ENCODE results near the gene BTLA. TPM values are rescaled to one million over a fixed set of nuclear protein-coding genes. Genes with fewer than 3 reads are reported as not detected.

BTLA gene
- total RNA-seq, 2 donors from 2014 or later: not detected

DNA sequence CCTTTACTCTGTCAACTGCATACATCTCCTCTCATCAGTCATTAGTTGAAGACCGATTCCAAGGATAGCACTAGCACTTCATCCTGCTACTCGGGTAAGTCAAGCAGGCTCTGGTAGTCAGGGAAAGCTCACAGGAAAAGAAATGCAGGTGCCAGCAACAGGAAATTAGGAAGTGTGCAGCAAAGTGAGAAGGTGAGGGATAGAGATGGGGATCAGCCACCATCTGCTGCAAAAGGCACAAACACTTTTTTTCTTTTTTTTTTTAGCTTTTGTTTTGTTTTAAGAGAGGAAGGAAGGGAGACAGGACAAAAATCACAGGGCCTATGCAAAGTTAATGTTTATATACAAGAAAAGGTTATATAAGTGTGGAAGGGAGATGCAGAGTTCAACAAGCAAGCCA, 9.0 kb upstream of the BTLA start:
- DNase-seq: no peak
- Mint-ChIP-seq H3K4me1 (no peaks in the 10 kb centered on the region), H3K9me3 (peaks cover 40% of the 10 kb centered on the region), H3K4me3 (no peak overlapping the region), H3K27me3 (ENCODE audit: insufficient read depth) (no peaks in the 10 kb centered on the region), H3K27ac (no peak overlapping the region), H3K36me3 (ENCODE audit: low read depth) (peaks cover 36% of the 10 kb centered on the region)
- Histone ChIP-seq H3K27me3 (ENCODE audit: control insufficient read depth, insufficient read depth, low read length, poor library complexity, severe bottlenecking) (no peaks in the 10 kb centered on the region), H3K4me1 (ENCODE audit: control insufficient read depth, insufficient read depth, low read length) (no peaks in the 10 kb centered on the region), H3K9ac (ENCODE audit: extremely low read depth, low read length, poor library complexity, severe bottlenecking) (no peak overlapping the region), H3K27ac (ENCODE audit: low read depth, low read length) (no peak overlapping the region), H3K9me3 (ENCODE audit: control insufficient read depth, low read length) (peaks cover 41% of the 10 kb centered on the region), H3K4me3 (ENCODE audit: low read length) (peak overlapping the region; percentile 26), H3K36me3 (ENCODE audit: control insufficient read depth, insufficient read depth, low read length) (no peaks in the 10 kb centered on the region)
- TF ChIP-seq, protein P1, sequence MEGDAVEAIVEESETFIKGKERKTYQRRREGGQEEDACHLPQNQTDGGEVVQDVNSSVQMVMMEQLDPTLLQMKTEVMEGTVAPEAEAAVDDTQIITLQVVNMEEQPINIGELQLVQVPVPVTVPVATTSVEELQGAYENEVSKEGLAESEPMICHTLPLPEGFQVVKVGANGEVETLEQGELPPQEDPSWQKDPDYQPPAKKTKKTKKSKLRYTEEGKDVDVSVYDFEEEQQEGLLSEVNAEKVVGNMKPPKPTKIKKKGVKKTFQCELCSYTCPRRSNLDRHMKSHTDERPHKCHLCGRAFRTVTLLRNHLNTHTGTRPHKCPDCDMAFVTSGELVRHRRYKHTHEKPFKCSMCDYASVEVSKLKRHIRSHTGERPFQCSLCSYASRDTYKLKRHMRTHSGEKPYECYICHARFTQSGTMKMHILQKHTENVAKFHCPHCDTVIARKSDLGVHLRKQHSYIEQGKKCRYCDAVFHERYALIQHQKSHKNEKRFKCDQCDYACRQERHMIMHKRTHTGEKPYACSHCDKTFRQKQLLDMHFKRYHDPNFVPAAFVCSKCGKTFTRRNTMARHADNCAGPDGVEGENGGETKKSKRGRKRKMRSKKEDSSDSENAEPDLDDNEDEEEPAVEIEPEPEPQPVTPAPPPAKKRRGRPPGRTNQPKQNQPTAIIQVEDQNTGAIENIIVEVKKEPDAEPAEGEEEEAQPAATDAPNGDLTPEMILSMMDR (conservative IDR thresholded peaks at IDR 0.05): no peak
- 86 to 89% methylated on average over 2 of the region's 2 CpGs for WGBS, 2 experiments (ENCODE audit: insufficient coverage in 1 of 2, insufficient read length in 1 of 2)

DNA sequence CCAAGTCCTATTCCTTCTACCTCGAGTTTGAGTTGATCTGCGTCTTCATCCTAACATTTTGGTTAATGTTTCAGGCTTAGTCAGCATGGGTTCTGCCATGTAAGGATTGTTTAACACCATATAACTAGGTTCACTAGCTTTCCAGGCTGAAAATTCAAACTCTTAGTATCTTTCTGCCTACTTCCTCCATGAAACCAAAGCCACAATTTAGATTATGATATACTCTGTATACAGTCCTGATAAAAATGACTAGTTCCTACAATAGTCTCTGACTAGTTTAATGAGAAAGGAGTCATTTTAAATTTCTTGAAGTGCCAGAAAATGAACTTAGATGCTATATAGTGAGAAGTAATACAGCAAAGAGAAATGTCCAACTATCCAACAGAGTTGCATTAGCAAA, 6.6 kb upstream of the BTLA start:
- H3K4me1 Mint-ChIP-seq: no peaks in the 10 kb centered on the region
- peaks cover 27% of the 10 kb centered on the region for H3K36me3 Mint-ChIP-seq (ENCODE audit: low read depth)
- no peaks in the 10 kb centered on the region for H3K27me3 Mint-ChIP-seq (ENCODE audit: insufficient read depth)
- Histone ChIP-seq H3K4me1 (ENCODE audit: control insufficient read depth, insufficient read depth, low read length) (no peaks in the 10 kb centered on the region), H3K27ac (ENCODE audit: low read depth, low read length) (no peak overlapping the region), H3K9me3 (ENCODE audit: control insufficient read depth, low read length) (peaks cover 27% of the 10 kb centered on the region), H3K27me3 (ENCODE audit: control insufficient read depth, insufficient read depth, low read length, poor library complexity, severe bottlenecking) (no peaks in the 10 kb centered on the region), H3K36me3 (ENCODE audit: control insufficient read depth, insufficient read depth, low read length) (no peaks in the 10 kb centered on the region), H3K9ac (ENCODE audit: extremely low read depth, low read length, poor library complexity, severe bottlenecking) (no peak overlapping the region), H3K4me3 (ENCODE audit: low read length) (no peak overlapping the region)
- TF ChIP-seq, protein P1 (conservative IDR thresholded peaks at IDR 0.05): no peak
- H3K9me3 Mint-ChIP-seq: peaks cover 24% of the 10 kb centered on the region
- WGBS, 2 experiments (ENCODE audit: insufficient coverage in 1 of 2, insufficient read length in 1 of 2): 40 to 43% methylated on average over 2 of the region's 2 CpGs
- no peak overlapping the region for H3K4me3 Mint-ChIP-seq
- no peak overlapping the region for H3K27ac Mint-ChIP-seq
- DNase-seq: no peak

DNA sequence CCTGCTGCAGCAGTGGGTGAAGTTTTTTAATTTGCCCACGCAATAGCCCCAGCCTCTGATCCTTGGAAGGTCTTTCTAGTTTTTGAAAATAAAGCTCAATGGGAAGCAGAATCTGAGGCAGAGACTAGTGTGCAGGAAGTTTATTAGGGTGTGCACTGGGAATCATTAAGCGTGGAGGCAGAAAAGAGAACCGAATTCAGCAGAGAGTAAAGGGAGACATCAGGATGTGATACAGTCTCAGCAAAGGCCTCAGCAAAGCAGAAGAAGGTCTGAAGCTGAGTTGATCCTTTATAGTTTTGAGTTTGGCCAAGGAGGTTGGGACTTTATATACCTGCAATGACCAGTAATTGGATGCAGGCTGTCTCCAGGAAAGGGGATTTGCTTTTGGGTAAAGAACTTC, 4.9 kb upstream of the BTLA start:
- H3K9ac ChIP-seq (ENCODE audit: extremely low read depth, low read length, poor library complexity, severe bottlenecking): no peak overlapping the region
- no peak overlapping the region for H3K27ac ChIP-seq (ENCODE audit: low read depth, low read length)
- H3K4me3 Mint-ChIP-seq: no peak overlapping the region
- peaks cover 17% of the 10 kb centered on the region for H3K36me3 Mint-ChIP-seq (ENCODE audit: low read depth)
- H3K27me3 ChIP-seq (ENCODE audit: control insufficient read depth, insufficient read depth, low read length, poor library complexity, severe bottlenecking): no peaks in the 10 kb centered on the region
- peaks cover 8% of the 10 kb centered on the region for H3K9me3 Mint-ChIP-seq
- H3K27me3 Mint-ChIP-seq (ENCODE audit: insufficient read depth): no peaks in the 10 kb centered on the region
- no peak overlapping the region for H3K27ac Mint-ChIP-seq
- DNase-seq: no peak
- H3K4me1 ChIP-seq (ENCODE audit: control insufficient read depth, insufficient read depth, low read length): no peaks in the 10 kb centered on the region
- H3K9me3 ChIP-seq (ENCODE audit: control insufficient read depth, low read length): peaks cover 10% of the 10 kb centered on the region
- WGBS, 2 experiments (ENCODE audit: insufficient coverage in 1 of 2, insufficient read length in 1 of 2): 91 to 94% methylated on average over 3 of the region's 3 CpGs
- H3K4me3 ChIP-seq (ENCODE audit: low read length): no peak overlapping the region
- TF ChIP-seq, protein P1 (conservative IDR thresholded peaks at IDR 0.05): no peak
- no peaks in the 10 kb centered on the region for H3K4me1 Mint-ChIP-seq
- no peaks in the 10 kb centered on the region for H3K36me3 ChIP-seq (ENCODE audit: control insufficient read depth, insufficient read depth, low read length)

Measured in endodermal cell (in vitro differentiated cells).